Uterus (tissue), 4 donors: ENCODE results near the gene SPTB. TPM values are rescaled to one million over a fixed set of nuclear protein-coding genes. Genes with fewer than 3 reads are reported as not detected.

Experiments used
- DNase-seq, 2 donors: peaks; one replicate each; pipeline ENCODE4 v3.0.0-alpha.2; 2019 to 2020
- H3K27ac ChIP-seq, 2 donors: fragments of 200-600 bp; sonication (generic); 1 replicate in 1 of 2; 2 replicates in 1 of 2; pipeline ENCODE4 v1.5.1; 2016 to 2018
- H3K27me3 ChIP-seq, 2 donors: fragments of 200-600 bp; sonication (generic); one replicate each; pipeline ENCODE4 v1.5.1; 2018 to 2019; ENCODE audit warnings: control low read depth in 1 of 2
- H3K36me3 ChIP-seq, 2 donors: fragments of 200-600 bp; sonication (generic); one replicate each; pipeline ENCODE4 v1.5.1; 2019; ENCODE audit warnings: control low read depth in 1 of 2
- H3K4me1 ChIP-seq, 2 donors: fragments of 200-600 bp; sonication (generic); one replicate each; pipeline ENCODE4 v1.5.1; 2018 to 2019; ENCODE audit warnings: control low read depth in 1 of 2
- H3K4me3 ChIP-seq, 2 donors: fragments of 200-600 bp; sonication (generic); 1 replicate in 1 of 2; 2 replicates in 1 of 2; pipeline ENCODE4 v1.5.1; 2018 to 2019; ENCODE audit warnings: mild to moderate bottlenecking in 1 of 2
- H3K9me3 ChIP-seq, 2 donors: fragments of 200-600 bp; sonication (generic); one replicate each; pipeline ENCODE4 v1.5.1; 2019; ENCODE audit warnings: control low read depth in 1 of 2
- POLR2A ChIP-seq, 2 donors: fragments of 450-650 bp; IDR thresholded peaks; one replicate each; pipeline ENCODE4 v1.6.1; 2016; ENCODE audit warnings: antibody characterized with exemption in 2 of 2, mild to moderate bottlenecking in 1 of 2, moderate library complexity in 1 of 2
- intact Hi-C: fragments of 100-400 bp; cut with DNase I; formaldehyde crosslinking; loops from one replicate; pipeline ENCODE4 v1.15.1; 2023; ENCODE audit warnings: low total_unique reads
- total RNA-seq, 4 donors: library from RNA; depleted of rRNA in 3 of 4; stranded (reverse); fragments of >200 nt in 3 of 4; gene quantifications; one replicate each; pipeline versions ENCODE4 v1.1.0 to v1.2.4, GENCODE V29; 2014 to 2023
- TF ChIP-seq, protein P1 (sequence below), 4 experiments: fragments of 200-600 bp in 2 of 4; fragments of 450-650 bp in 2 of 4; sonication (generic) in 2 of 4; IDR thresholded peaks; one replicate each; pipeline ENCODE4 v1.5.1; 2016 to 2019; ENCODE audit warnings: antibody characterized with exemption in 4 of 4, mild to moderate bottlenecking in 2 of 4, moderate library complexity in 1 of 4
- donor health status: DM: yes; HTN: yes; CAD: no.

The SPTB gene
- total RNA-seq, 4 donors from 2014 or later, result 1.0 to 5.4 (median 4.6) TPM; not detected in 1

DNA sequence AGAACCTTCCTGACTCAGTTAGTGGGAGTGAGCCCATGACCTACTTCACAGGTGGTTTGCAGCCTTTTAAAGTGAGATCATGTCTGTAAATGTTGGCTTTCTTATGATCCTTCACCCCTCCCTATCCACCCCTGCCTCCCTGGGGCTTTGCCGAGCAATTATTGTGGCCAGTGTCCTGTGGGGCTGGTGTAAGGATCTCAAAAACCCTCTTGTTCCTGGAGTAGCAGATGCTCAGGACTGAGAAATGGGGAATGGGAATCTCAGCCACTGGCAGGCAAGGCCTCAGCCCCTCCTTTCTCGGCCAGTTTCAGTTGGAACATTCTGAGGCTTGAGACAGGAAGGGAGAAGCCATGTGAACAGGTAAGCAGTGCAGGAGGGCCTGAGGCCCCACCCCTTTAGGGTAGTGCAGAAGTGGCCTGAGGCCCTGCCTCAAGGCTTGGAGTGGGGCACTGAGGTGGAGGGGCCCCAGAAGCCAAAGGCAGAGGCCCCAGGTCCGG is 121.6 kb downstream of the SPTB start:
- no peak overlapping the region for H3K4me3 ChIP-seq
- no peaks in the 10 kb centered on the region for H3K9me3 ChIP-seq
- DNase-seq, result peak; percentile 58 to 65
- peak overlapping the region; percentile 78 to 85 for H3K27ac ChIP-seq
- H3K4me1 ChIP-seq, result peaks cover 13 to 38% of the 10 kb centered on the region in 2 donors
- no peaks in the 10 kb centered on the region for H3K27me3 ChIP-seq
- TF ChIP-seq, protein P1, sequence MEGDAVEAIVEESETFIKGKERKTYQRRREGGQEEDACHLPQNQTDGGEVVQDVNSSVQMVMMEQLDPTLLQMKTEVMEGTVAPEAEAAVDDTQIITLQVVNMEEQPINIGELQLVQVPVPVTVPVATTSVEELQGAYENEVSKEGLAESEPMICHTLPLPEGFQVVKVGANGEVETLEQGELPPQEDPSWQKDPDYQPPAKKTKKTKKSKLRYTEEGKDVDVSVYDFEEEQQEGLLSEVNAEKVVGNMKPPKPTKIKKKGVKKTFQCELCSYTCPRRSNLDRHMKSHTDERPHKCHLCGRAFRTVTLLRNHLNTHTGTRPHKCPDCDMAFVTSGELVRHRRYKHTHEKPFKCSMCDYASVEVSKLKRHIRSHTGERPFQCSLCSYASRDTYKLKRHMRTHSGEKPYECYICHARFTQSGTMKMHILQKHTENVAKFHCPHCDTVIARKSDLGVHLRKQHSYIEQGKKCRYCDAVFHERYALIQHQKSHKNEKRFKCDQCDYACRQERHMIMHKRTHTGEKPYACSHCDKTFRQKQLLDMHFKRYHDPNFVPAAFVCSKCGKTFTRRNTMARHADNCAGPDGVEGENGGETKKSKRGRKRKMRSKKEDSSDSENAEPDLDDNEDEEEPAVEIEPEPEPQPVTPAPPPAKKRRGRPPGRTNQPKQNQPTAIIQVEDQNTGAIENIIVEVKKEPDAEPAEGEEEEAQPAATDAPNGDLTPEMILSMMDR (IDR thresholded peaks at IDR 0.05), result no peak
- TF ChIP-seq POLR2A (IDR thresholded peaks at IDR 0.05), result no peak
- intact Hi-C loops, result no loop called here
- H3K36me3 ChIP-seq, result no peaks in the 10 kb centered on the region

DNA sequence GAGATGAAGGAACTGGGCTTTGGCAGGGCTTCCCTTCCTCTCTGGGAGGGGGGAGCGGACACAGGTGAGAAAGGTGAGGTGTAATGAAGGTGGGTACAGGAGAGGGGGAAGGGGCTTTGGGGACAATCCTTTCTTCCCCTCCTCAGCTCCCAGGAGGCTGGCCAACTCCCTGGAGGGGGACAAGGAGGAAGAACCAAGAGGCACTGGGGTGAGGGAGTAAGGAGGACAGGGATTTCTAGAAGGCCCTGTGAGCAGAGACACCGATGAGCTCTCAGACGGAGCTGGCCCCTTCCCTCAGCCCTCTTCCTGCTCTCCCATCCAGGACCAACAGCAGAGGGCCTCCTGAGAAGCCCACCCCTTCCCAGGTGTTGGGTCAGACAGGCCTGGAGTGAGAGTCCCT is 122.1 kb downstream of the SPTB start:
- intact Hi-C loops, result no loop called here
- no peaks in the 10 kb centered on the region for H3K9me3 ChIP-seq
- peaks cover 13 to 35% of the 10 kb centered on the region in 2 donors for H3K4me1 ChIP-seq
- no peaks in the 10 kb centered on the region for H3K27me3 ChIP-seq
- no peak overlapping the region for H3K4me3 ChIP-seq
- H3K27ac ChIP-seq, result peak overlapping the region; percentile 78 to 85
- no peaks in the 10 kb centered on the region for H3K36me3 ChIP-seq
- TF ChIP-seq, protein P1 (IDR thresholded peaks at IDR 0.05), result no peak
- DNase-seq, result no peak

DNA sequence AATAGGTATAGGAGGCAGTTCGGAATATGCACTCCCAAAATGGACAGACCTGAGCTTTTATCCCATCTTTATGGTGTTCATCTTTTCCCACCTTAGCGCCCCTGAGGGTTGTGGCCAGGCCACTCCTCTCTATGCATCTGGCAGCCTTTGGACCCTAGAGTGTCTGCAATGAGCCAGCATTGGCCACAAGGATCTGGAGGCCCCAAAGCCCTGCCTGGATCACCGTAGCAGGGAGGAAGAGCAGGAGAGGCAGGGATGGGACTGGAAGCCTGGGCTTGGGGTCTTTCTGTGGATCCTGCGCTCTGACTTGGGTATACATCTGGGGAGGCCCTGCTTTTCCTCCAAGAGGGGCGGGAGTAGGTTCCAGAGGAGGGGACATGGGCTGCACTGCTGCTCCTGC is 123.0 kb downstream of the SPTB start:
- Histone ChIP-seq H3K27ac (peak overlapping the region in 1 of 2 donors; percentile 85), H3K9me3 (no peaks in the 10 kb centered on the region), H3K4me1 (peaks cover 10 to 27% of the 10 kb centered on the region in 2 donors), H3K36me3 (no peaks in the 10 kb centered on the region), H3K27me3 (no peaks in the 10 kb centered on the region), H3K4me3 (no peak overlapping the region)
- TF ChIP-seq POLR2A (IDR thresholded peaks at IDR 0.05), result no peak
- TF ChIP-seq, protein P1 (IDR thresholded peaks at IDR 0.05), result no peak
- intact Hi-C loops, result no loop called here
- DNase-seq, result no peak

DNA sequence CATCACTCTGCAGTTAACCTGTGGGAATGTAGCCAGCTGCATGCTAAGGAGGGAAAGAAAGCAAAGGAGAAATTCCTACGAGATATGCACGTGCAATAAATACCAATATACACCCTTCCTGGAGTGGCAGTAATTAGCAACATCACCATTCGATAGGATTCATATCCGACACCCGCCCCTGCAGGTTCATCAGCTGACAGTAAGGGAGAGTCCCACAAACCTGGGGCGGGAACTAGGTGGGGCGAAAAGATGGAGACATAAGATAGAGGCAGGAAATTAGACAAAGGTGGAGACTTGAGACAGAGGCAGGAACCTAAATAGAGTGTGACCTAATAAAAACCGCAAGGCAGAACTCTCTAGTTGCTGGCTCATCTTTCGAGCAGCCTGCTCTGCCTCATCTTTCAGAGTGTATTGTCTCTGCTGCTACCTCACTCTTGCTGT is 123.9 kb downstream of the SPTB start:
- no peak for DNase-seq
- H3K9me3 ChIP-seq, result no peaks in the 10 kb centered on the region
- no peak overlapping the region for H3K4me3 ChIP-seq
- no peak overlapping the region for H3K27ac ChIP-seq
- TF ChIP-seq, protein P1 (IDR thresholded peaks at IDR 0.05), result no peak
- no peak for TF ChIP-seq POLR2A (IDR thresholded peaks at IDR 0.05)
- H3K4me1 ChIP-seq, result peaks cover under 1 to 19% of the 10 kb centered on the region in 2 donors
- H3K27me3 ChIP-seq, result no peaks in the 10 kb centered on the region
- intact Hi-C loops, result no loop called here
- H3K36me3 ChIP-seq, result no peaks in the 10 kb centered on the region

DNA sequence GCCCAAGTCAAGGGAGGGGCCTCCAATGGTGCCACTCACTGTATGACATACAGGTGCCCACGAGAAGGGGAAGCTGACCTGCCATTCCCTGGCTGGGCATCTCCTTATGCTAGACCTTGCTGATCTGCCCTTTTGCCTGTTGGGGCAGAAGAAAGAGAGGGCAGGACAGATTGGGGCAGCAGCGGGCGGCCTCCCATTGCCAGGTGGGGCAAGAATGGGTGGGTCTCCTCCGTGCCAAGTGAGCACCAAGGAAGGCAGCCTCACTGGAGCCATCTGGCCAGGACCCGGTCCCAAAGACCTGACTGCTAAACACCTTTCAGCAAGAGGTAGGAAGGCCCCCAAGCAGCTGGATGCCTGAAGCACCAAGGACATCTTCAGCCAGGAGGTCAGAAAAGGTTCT is 125.0 kb downstream of the SPTB start:
- no peak overlapping the region for H3K4me3 ChIP-seq
- H3K9me3 ChIP-seq, result no peaks in the 10 kb centered on the region
- TF ChIP-seq POLR2A (IDR thresholded peaks at IDR 0.05), result no peak
- TF ChIP-seq, protein P1 (IDR thresholded peaks at IDR 0.05), result no peak
- DNase-seq, result no peak
- H3K27me3 ChIP-seq, result no peaks in the 10 kb centered on the region
- H3K36me3 ChIP-seq, result no peaks in the 10 kb centered on the region
- H3K4me1 ChIP-seq, result peaks cover 0 to 17% of the 10 kb centered on the region in 2 donors
- intact Hi-C loops, result no loop called here
- H3K27ac ChIP-seq, result no peak overlapping the region
